K562 (cell line): ENCODE results near the gene CTRB1. TPM values are rescaled to one million over a fixed set of nuclear protein-coding genes. Genes with fewer than 3 reads are reported as not detected.

Source experiments
- ATF2 ChIP-seq: sonication (generic); formaldehyde crosslinking; IDR thresholded peaks from 2 replicates; pipeline ENCODE4 v1.8.1; 2022; ENCODE audit warnings: missing genetic modification reagents
- ELK1 ChIP-seq: sonication (generic); formaldehyde crosslinking; IDR thresholded peaks from 2 replicates; pipeline ENCODE4 v1.8.1; 2022; ENCODE audit warnings: missing genetic modification reagents
- HES1 ChIP-seq: fragments of 450-650 bp; IDR thresholded peaks from 2 replicates; pipeline ENCODE4 v1.6.1; 2016; ENCODE audit warnings: low read depth, mild to moderate bottlenecking, moderate library complexity
- MTA3 ChIP-seq: fragments of 450-650 bp; formaldehyde crosslinking; IDR thresholded peaks from 2 replicates; pipeline ENCODE4 v1.6.1; 2017; ENCODE audit warnings: mild to moderate bottlenecking, borderline replicate concordance
- NFRKB ChIP-seq: fragments of 450-650 bp; IDR thresholded peaks from 2 replicates; pipeline ENCODE4 v1.6.1; 2016; ENCODE audit warnings: low read depth
- REST ChIP-seq, 2 experiments: fragments of 450-650 bp; formaldehyde crosslinking in 1 of 2; IDR thresholded peaks; 2 replicates each; pipeline versions ENCODE4 v1.4.0 to v1.6.1; 2014 to 2020; ENCODE audit warnings: mild to moderate bottlenecking in 2 of 2, borderline replicate concordance in 1 of 2, low read depth in 1 of 2
- TARDBP ChIP-seq: fragments of 450-650 bp; IDR thresholded peaks from 2 replicates; pipeline ENCODE4 v1.6.1; 2016
- TRIM25 ChIP-seq: fragments of 450-650 bp; IDR thresholded peaks from 2 replicates; pipeline ENCODE4 v1.7.0; 2016; ENCODE audit warnings: borderline replicate concordance
- ZBTB26 ChIP-seq: fragments of 450-650 bp; formaldehyde crosslinking; IDR thresholded peaks from 2 replicates; pipeline ENCODE4 v1.4.0; 2022; ENCODE audit warnings: missing genetic modification characterization
- ZNF695 ChIP-seq: fragments of 450-650 bp; formaldehyde crosslinking; IDR thresholded peaks from 2 replicates; pipeline ENCODE4 v1.4.0; 2020; ENCODE audit warnings: mild to moderate bottlenecking, moderate library complexity
- ZNF79 ChIP-seq: fragments of 250-450 bp; sonication (Bioruptor Pico); IDR thresholded peaks from 2 replicates; pipeline ENCODE4 v1.4.0; 2020; ENCODE audit warnings: low read depth, mild to moderate bottlenecking, moderate library complexity
- polyA plus RNA-seq, 8 experiments: library from polyadenylated mRNA; depleted of rRNA in 4 of 8; stranded (reverse) in 5 of 8; unstranded in 3 of 8; fragments of >200 nt; fragmentation: Nextera tagmentation in 2 of 8; fragmentation: Illumina TruSeq in 1 of 8; extraction: Ambion mirVana in 2 of 8; extraction: Trizol in 1 of 8; gene quantifications; 2 replicates each; pipeline versions ENCODE4 v1.2.1 to v1.2.3, GENCODE V29; 2011 to 2014; ENCODE audit warnings: inconsistent platforms in 1 of 8, missing spikeins in 1 of 8
- total RNA-seq, 7 experiments: library from RNA; depleted of rRNA in 6 of 7; stranded (reverse); fragments of >200 nt in 6 of 7; fragmentation: Illumina TruSeq in 2 of 7; extraction: Trizol in 2 of 7; gene quantifications; 2 replicates each; pipeline versions ENCODE4 v1.2.1 to v1.2.3, GENCODE V29; 2011 to 2021; ENCODE audit warnings: low replicate concordance in 1 of 7

CTRB1 gene
- total and polyA plus RNA-seq, 9 of the 15 experiments (the other 6 are each of a cell fraction or from before 2014, with no cell fraction given), result 2.3 TPM; not detected in 8

GRCh38 chr16:75265911-75266701 lies 47.3 kb downstream of the CTRB1 start (continued):
- TF ChIP-seq TRIM25 (peak; percentile 96; the same call in 1 of the 2 replicates), MTA3 (0 out of 2 replicates have a peak, but pooled peaks have one; percentile 60), ELK1 (CRISPR knock-in tag) (no peak), HES1 (no peak), TARDBP (no peak), NFRKB (0 out of 2 replicates have a peak, but pooled peaks have one; percentile 47), ZNF695 (no peak), ATF2 (CRISPR knock-in tag) (no peak), REST (IDR thresholded peaks at IDR 0.05; ENCODE audit: borderline replicate concordance) (peak; percentile 39; the same call in 1 of the 2 replicates), REST (CRISPR knock-in tag; IDR thresholded peaks at IDR 0.05; ENCODE audit: low read depth) (0 out of 2 replicates have a peak, but pooled peaks have one; percentile 37), ZBTB26 (CRISPR knock-in tag) (no peak; the same call in 1 of the 2 replicates), ZNF79 (CRISPR knock-in tag) (no peak)
